ENCODE data around the gene NKX2-4. TPM values are rescaled to one million over a fixed set of nuclear protein-coding genes. Genes with fewer than 3 reads are reported as not detected.
A peak's percentile ranks its signal among the peaks of the same experiment; 100 is the strongest.

The NKX2-4 gene
- total and polyA plus RNA-seq, 2 experiments from 2014 or later = not detected

- H3K4me2 ChIP-seq = no peak overlapping the region
- H3K27me3 ChIP-seq = peaks cover 96% of the 10 kb centered on the region
- peaks cover 10% of the 10 kb centered on the region for H3K4me1 ChIP-seq (ENCODE audit: insufficient read depth)
- H3K4me3 ChIP-seq = no peak overlapping the region
- H3K9me3 ChIP-seq (ENCODE audit: low read depth) = no peaks in the 10 kb centered on the region
- H3K36me3 ChIP-seq (replicated peaks; ENCODE audit: insufficient read depth, low read depth) = no peaks in the 10 kb centered on the region
- no peaks in the 10 kb centered on the region for H3K9me2 ChIP-seq (replicated peaks; ENCODE audit: insufficient read depth)
- no peak for DNase-seq (ENCODE audit: low spot score)
- no peaks in the 10 kb centered on the region for H3K79me2 ChIP-seq
- TF ChIP-seq EZH2 (IDR thresholded peaks at IDR 0.05; ENCODE audit: borderline replicate concordance) (peak; percentile 23), EZH2phosphoT487 (IDR thresholded peaks at IDR 0.05; ENCODE audit: low read depth, severe bottlenecking, unreplicated experiment) (no peak)
- TF ChIP-seq, protein P1, sequence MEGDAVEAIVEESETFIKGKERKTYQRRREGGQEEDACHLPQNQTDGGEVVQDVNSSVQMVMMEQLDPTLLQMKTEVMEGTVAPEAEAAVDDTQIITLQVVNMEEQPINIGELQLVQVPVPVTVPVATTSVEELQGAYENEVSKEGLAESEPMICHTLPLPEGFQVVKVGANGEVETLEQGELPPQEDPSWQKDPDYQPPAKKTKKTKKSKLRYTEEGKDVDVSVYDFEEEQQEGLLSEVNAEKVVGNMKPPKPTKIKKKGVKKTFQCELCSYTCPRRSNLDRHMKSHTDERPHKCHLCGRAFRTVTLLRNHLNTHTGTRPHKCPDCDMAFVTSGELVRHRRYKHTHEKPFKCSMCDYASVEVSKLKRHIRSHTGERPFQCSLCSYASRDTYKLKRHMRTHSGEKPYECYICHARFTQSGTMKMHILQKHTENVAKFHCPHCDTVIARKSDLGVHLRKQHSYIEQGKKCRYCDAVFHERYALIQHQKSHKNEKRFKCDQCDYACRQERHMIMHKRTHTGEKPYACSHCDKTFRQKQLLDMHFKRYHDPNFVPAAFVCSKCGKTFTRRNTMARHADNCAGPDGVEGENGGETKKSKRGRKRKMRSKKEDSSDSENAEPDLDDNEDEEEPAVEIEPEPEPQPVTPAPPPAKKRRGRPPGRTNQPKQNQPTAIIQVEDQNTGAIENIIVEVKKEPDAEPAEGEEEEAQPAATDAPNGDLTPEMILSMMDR (IDR thresholded peaks at IDR 0.05; ENCODE audit: poor library complexity) = no peak
- H3K27ac ChIP-seq = no peak overlapping the region
- H2AFZ ChIP-seq = no peak overlapping the region
- WGBS (ENCODE audit: low lambda C conversion rate, missing lambda C conversion rate) = 53% methylated on average over 4 of the region's 4 CpGs
- H4K20me1 ChIP-seq (ENCODE audit: insufficient read depth, poor library complexity, severe bottlenecking) = no peaks in the 10 kb centered on the region
Measured at GRCh38 chr20:21393816-21394519, 3.4 kb downstream of the NKX2-4 start.

DNA sequence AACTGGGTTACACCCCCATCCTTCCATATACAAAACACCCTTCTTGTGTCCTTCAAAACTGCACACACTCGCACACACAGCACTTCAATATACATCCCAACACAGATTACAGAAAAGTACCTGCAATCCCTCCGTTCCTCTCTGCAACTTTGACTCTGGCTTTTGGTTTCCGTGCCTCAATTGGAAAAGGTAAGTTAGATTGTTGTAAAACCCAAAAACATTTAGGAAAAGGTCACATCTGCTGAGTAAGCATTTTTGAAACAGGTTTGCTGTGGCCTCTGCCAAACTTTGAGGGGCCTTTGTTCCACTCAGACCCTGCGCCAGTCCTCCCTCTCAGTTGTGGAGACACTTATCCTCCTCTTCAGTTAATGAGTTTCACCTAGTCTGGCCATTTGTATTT is 4.2 kb downstream of the NKX2-4 start:
- no peak for DNase-seq (ENCODE audit: low spot score)
- no peak overlapping the region for H2AFZ ChIP-seq
- H3K36me3 ChIP-seq (replicated peaks; ENCODE audit: insufficient read depth, low read depth) = no peaks in the 10 kb centered on the region
- 47% methylated on average over 4 of the region's 4 CpGs for WGBS (ENCODE audit: low lambda C conversion rate, missing lambda C conversion rate)
- peaks cover 95% of the 10 kb centered on the region for H3K27me3 ChIP-seq
- no peak overlapping the region for H3K4me3 ChIP-seq
- no peaks in the 10 kb centered on the region for H3K9me3 ChIP-seq (ENCODE audit: low read depth)
- no peaks in the 10 kb centered on the region for H4K20me1 ChIP-seq (ENCODE audit: insufficient read depth, poor library complexity, severe bottlenecking)
- H3K4me1 ChIP-seq (ENCODE audit: insufficient read depth) = peaks cover 10% of the 10 kb centered on the region
- no peak overlapping the region for H3K4me2 ChIP-seq
- H3K9me2 ChIP-seq (replicated peaks; ENCODE audit: insufficient read depth) = no peaks in the 10 kb centered on the region
- no peaks in the 10 kb centered on the region for H3K79me2 ChIP-seq
- H3K27ac ChIP-seq = no peak overlapping the region
- no peak for TF ChIP-seq EZH2 (IDR thresholded peaks at IDR 0.05; ENCODE audit: borderline replicate concordance)
- no peak for TF ChIP-seq EZH2phosphoT487 (IDR thresholded peaks at IDR 0.05; ENCODE audit: low read depth, severe bottlenecking, unreplicated experiment)
- TF ChIP-seq, protein P1 (IDR thresholded peaks at IDR 0.05; ENCODE audit: poor library complexity) = no peak

DNA sequence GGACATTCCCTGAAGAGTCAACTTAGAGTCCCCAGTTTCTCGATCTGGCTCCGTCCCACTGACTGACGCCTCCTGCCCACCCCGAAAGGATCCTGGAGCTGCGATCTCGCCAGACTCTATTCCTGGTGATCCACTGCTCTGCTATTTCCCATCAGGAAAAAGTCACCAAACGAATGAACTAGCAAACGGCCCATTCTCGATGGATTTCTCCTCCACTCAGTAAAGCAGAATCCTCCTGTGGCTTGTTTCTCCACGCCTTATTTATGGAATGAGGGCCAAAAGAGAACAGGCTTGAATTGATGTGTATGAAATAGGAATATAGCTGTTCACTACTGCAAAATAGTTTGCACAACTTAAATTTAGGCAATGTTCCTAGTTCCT is 5.4 kb downstream of the NKX2-4 start:
- Histone ChIP-seq H3K27ac (no peak overlapping the region), H4K20me1 (ENCODE audit: insufficient read depth, poor library complexity, severe bottlenecking) (no peaks in the 10 kb centered on the region), H3K36me3 (replicated peaks; ENCODE audit: insufficient read depth, low read depth) (no peaks in the 10 kb centered on the region), H3K4me2 (peak overlapping the region; percentile 72), H2AFZ (no peak overlapping the region), H3K9me2 (replicated peaks; ENCODE audit: insufficient read depth) (no peaks in the 10 kb centered on the region), H3K4me3 (no peak overlapping the region), H3K4me1 (ENCODE audit: insufficient read depth) (peaks cover 10% of the 10 kb centered on the region), H3K79me2 (no peaks in the 10 kb centered on the region), H3K27me3 (peaks cover 86% of the 10 kb centered on the region), H3K9me3 (ENCODE audit: low read depth) (no peaks in the 10 kb centered on the region)
- WGBS (ENCODE audit: low lambda C conversion rate, missing lambda C conversion rate) = 12% methylated on average over 10 of the region's 10 CpGs
- DNase-seq (ENCODE audit: low spot score) = no peak
- TF ChIP-seq EZH2phosphoT487 (IDR thresholded peaks at IDR 0.05; ENCODE audit: low read depth, severe bottlenecking, unreplicated experiment) (no peak), EZH2 (IDR thresholded peaks at IDR 0.05; ENCODE audit: borderline replicate concordance) (peak; percentile 95)

DNA sequence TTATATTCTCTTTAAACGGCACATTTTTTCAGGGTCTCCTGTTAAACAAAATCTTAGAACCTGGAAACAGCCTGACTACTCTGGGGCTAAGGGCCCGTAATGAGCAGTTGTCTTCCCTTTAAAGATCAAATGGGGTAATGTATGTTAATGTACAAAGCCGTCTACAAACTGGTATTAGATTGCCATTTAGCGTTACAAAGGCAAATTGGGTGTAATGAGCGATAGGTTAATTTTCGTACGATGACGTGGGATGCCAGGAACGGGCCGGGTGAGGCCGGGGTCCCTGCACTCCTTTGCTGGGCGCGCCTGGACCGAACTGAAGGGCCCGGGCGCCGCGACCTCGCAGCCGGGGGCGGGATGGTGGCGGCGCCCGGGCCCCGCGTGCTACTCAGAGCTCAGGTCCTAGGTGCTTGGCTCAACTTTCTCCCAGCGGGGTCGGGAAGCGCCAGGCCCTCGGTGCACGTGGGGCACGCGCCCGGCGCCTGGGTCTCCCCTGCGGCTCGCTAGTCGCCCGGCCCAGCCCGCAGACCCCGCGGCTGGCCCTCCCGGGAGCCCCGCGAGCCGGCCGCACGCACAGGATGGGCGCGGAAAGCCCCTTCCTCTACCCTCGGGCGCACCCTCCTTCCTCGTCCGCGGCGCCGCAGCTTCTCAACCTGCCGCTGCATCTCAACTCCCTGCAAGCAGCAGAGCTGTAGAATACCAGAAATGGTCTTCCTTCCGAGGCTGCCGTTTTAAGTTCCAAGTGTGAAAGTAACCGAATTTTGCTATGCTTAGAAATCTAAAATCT is 5.9 kb downstream of the NKX2-4 start:
- H3K27me3 ChIP-seq = peaks cover 82% of the 10 kb centered on the region
- H3K9me2 ChIP-seq (replicated peaks; ENCODE audit: insufficient read depth) = no peaks in the 10 kb centered on the region
- TF ChIP-seq, protein P1 (IDR thresholded peaks at IDR 0.05; ENCODE audit: poor library complexity) = no peak
- no peak for TF ChIP-seq EZH2phosphoT487 (IDR thresholded peaks at IDR 0.05; ENCODE audit: low read depth, severe bottlenecking, unreplicated experiment)
- TF ChIP-seq EZH2 (IDR thresholded peaks at IDR 0.05; ENCODE audit: borderline replicate concordance) = no peak
- peak; percentile 12 for DNase-seq (ENCODE audit: low spot score)
- H2AFZ ChIP-seq = no peak overlapping the region
- 9% methylated on average over 46 of the region's 61 CpGs for WGBS (ENCODE audit: low lambda C conversion rate, missing lambda C conversion rate)
- H4K20me1 ChIP-seq (ENCODE audit: insufficient read depth, poor library complexity, severe bottlenecking) = no peaks in the 10 kb centered on the region
- no peaks in the 10 kb centered on the region for H3K9me3 ChIP-seq (ENCODE audit: low read depth)
- H3K4me1 ChIP-seq (ENCODE audit: insufficient read depth) = peaks cover 9% of the 10 kb centered on the region
- peak overlapping the region; percentile 72 for H3K4me2 ChIP-seq
- H3K36me3 ChIP-seq (replicated peaks; ENCODE audit: insufficient read depth, low read depth) = no peaks in the 10 kb centered on the region
- no peak overlapping the region for H3K27ac ChIP-seq
- no peaks in the 10 kb centered on the region for H3K79me2 ChIP-seq
- no peak overlapping the region for H3K4me3 ChIP-seq

Measured in hepatocyte (in vitro differentiated cells).